Measurements from ENCODE around the gene CAMK1D. TPM values are rescaled to one million over a fixed set of nuclear protein-coding genes. Genes with fewer than 3 reads are reported as not detected.

Gene CAMK1D
- total and polyA plus RNA-seq, 4 donors: 1.9 to 19.0 (median 7.6) TPM

DNA sequence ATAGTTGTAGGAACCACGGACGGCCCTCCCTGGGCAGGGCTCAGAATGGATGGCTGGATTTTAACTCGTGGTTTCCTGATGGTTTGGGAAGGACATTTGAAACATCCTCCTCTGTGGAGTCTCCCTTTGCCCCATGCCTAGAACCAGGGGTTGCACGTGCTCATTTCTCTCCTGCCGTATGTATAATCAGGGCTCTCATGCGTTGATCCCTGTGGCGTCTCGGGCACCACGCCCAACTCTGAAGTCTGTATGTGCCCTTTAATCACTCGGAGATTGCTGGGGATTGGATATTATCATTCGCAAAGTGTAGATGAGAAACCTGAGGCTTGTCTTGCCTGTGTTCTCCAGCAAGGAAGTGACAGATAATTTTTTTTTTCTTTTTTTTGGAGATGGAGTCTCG, 257.1 kb downstream of the CAMK1D start:
- Histone ChIP-seq H3K4me1 (ENCODE audit: control insufficient read depth in 1 of 2, insufficient read depth in 2 of 2, low read length in 2 of 2) (no peaks in the 10 kb centered on the region), H3K4me3 (ENCODE audit: low read length in 2 of 2) (no peak overlapping the region), H3K9me3 (ENCODE audit: control insufficient read depth, low read length) (no peaks in the 10 kb centered on the region), H3K36me3 (ENCODE audit: control insufficient read depth in 1 of 2, insufficient read depth in 2 of 2, low read length in 1 of 2) (no peaks in the 10 kb centered on the region), H3K27ac (ENCODE audit: low read depth in 1 of 2, low read length in 2 of 2) (no peak overlapping the region), H3K27me3 (ENCODE audit: control insufficient read depth in 1 of 2, insufficient read depth in 2 of 2, low read length in 1 of 2) (no peaks in the 10 kb centered on the region)
- no peak for ATAC-seq (ENCODE audit: low FRiP score)
- intact Hi-C loops (cut with DNase I): no loop called here
- no peak for DNase-seq
- WGBS, 2 donors: 92 to 96% methylated on average over 12 of the region's 12 CpGs

DNA sequence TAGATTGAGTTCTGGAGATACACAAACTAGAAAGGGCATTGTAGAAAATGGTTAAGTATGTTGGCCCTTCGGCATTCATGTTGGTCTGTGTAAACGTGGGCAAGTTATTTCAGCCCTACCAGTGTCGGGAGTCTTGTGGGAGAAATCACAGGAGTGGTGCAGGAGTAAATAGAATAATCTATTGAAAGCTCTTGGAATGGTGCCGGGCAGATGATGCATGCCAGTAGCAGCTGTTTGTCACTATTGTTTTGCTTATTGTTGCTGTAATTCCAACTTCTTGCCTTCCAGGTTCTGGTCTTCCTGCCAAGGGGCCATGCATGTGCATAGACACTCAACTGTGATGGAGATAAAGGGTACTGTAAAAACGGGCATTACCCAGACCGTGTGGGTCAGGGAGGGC, 259.4 kb downstream of the CAMK1D start:
- intact Hi-C loops (cut with DNase I): no loop called here
- ATAC-seq (ENCODE audit: low FRiP score): no peak
- 80 to 81% methylated on average over 6 of the region's 6 CpGs for WGBS, 2 donors

DNA sequence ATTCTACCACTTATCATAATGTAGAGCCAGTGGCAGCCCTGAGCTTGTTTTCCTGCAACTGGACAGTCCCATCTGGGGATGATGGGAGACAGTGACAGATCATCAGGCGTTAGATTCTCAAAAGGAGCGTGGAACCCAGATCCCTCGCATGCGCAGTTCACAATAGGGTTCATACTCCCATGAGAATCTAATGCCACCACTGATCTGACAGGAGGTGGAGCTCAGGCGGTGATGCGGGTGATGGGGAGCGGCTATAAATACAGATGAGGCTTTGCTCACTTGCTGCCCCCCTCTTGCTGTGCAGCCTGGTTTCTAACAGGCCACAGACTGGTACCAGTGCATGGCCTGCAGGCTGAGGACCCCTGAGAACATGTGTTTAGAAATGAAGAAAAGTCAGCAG, 260.1 kb downstream of the CAMK1D start:
- no peaks in the 10 kb centered on the region for H3K36me3 ChIP-seq (ENCODE audit: control insufficient read depth in 1 of 2, insufficient read depth in 2 of 2, low read length in 1 of 2)
- no peaks in the 10 kb centered on the region for H3K9me3 ChIP-seq (ENCODE audit: control insufficient read depth, low read length)
- WGBS, 2 donors: 93 to 97% methylated on average over 7 of the region's 7 CpGs
- H3K27ac ChIP-seq (ENCODE audit: low read depth in 1 of 2, low read length in 2 of 2): no peak overlapping the region
- no peak for ATAC-seq (ENCODE audit: low FRiP score)
- no peak for DNase-seq
- intact Hi-C loops (cut with DNase I): no loop called here
- H3K4me1 ChIP-seq (ENCODE audit: control insufficient read depth in 1 of 2, insufficient read depth in 2 of 2, low read length in 2 of 2): no peaks in the 10 kb centered on the region
- H3K27me3 ChIP-seq (ENCODE audit: control insufficient read depth in 1 of 2, insufficient read depth in 2 of 2, low read length in 1 of 2): no peaks in the 10 kb centered on the region
- no peak overlapping the region for H3K4me3 ChIP-seq (ENCODE audit: low read length in 2 of 2)

More for the DNA sequence above, 259.4 kb downstream of the CAMK1D start:
- Histone ChIP-seq H3K9me3 (ENCODE audit: control insufficient read depth, low read length) (no peaks in the 10 kb centered on the region), H3K27ac (ENCODE audit: low read depth in 1 of 2, low read length in 2 of 2) (no peak overlapping the region), H3K4me1 (ENCODE audit: control insufficient read depth in 1 of 2, insufficient read depth in 2 of 2, low read length in 2 of 2) (no peaks in the 10 kb centered on the region), H3K36me3 (ENCODE audit: control insufficient read depth in 1 of 2, insufficient read depth in 2 of 2, low read length in 1 of 2) (no peaks in the 10 kb centered on the region), H3K27me3 (ENCODE audit: control insufficient read depth in 1 of 2, insufficient read depth in 2 of 2, low read length in 1 of 2) (no peaks in the 10 kb centered on the region), H3K4me3 (ENCODE audit: low read length in 2 of 2) (no peak overlapping the region)
- no peak for DNase-seq

DNA sequence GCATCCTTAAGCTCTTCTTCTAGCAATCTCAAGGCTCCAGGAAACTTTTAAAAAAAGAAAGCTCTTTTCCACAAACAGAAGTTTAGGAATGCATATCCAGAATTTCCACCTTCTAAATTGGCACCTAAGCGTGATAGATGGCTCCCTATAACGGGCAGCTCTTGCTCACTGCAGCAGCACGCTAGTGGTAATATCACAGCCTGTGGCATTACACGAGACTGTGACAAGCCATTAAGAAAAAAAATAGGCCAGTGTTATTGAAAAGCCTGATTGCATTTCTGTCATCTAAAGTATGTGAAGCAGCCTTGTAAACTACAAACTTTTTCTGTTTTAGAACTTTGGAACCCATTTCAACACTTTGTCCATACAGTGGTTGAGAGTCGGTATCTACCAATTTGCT, 263.8 kb downstream of the CAMK1D start:
- H3K4me1 ChIP-seq (ENCODE audit: control insufficient read depth in 1 of 2, insufficient read depth in 2 of 2, low read length in 2 of 2): no peaks in the 10 kb centered on the region

DNA sequence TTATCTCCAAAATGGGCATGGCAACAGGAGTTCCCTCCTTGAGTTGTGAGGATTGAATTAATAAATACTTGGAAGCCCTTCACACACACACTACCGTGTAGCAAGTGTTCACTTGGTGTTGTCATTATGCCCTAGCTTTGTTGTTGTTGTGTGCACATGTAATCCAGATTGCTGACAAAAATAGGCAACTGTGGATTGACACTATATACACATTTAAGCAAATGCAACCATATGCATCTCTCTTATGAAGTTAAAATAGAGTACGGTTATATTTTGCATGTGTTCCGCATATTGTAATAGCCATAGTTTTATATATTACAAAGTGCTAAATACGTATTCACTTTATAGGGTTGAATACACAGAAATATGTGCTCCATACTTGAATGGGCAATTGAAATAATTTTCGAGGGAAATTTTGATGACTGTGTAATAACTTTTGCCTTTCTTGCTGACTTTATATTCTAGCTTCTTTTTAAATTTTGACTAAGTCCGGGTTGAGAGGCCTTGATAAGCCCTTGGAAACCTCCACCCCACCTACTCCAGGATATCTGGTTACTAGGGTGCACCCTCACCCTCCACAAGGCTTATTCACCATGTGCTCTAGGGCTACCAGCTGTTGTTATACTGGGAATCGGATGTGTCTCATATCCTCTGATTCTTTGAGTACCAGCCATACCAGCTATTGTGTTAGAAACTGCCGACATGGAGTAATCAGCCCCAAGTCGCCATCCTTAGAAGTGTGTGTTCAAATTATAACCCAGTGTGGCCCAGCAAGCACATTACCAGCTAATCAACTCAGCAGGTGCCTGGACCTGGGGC, 265.0 kb downstream of the CAMK1D start:
- intact Hi-C loops (cut with DNase I): no loop called here
- DNase-seq: no peak
- no peaks in the 10 kb centered on the region for H3K4me1 ChIP-seq (ENCODE audit: control insufficient read depth in 1 of 2, insufficient read depth in 2 of 2, low read length in 2 of 2)
- H3K4me3 ChIP-seq (ENCODE audit: low read length in 2 of 2): no peak overlapping the region
- no peak overlapping the region for H3K27ac ChIP-seq (ENCODE audit: low read depth in 1 of 2, low read length in 2 of 2)
- no peaks in the 10 kb centered on the region for H3K9me3 ChIP-seq (ENCODE audit: control insufficient read depth, low read length)
- WGBS, 2 donors: 90 to 92% methylated on average over 9 of the region's 9 CpGs
- H3K27me3 ChIP-seq (ENCODE audit: control insufficient read depth in 1 of 2, insufficient read depth in 2 of 2, low read length in 1 of 2): no peaks in the 10 kb centered on the region
- no peak for ATAC-seq (ENCODE audit: low FRiP score)
- H3K36me3 ChIP-seq (ENCODE audit: control insufficient read depth in 1 of 2, insufficient read depth in 2 of 2, low read length in 1 of 2): no peaks in the 10 kb centered on the region

More for the DNA sequence above, 263.8 kb downstream of the CAMK1D start:
- Histone ChIP-seq H3K27me3 (ENCODE audit: control insufficient read depth in 1 of 2, insufficient read depth in 2 of 2, low read length in 1 of 2) (no peaks in the 10 kb centered on the region), H3K4me3 (ENCODE audit: low read length in 2 of 2) (no peak overlapping the region), H3K27ac (ENCODE audit: low read depth in 1 of 2, low read length in 2 of 2) (no peak overlapping the region), H3K36me3 (ENCODE audit: control insufficient read depth in 1 of 2, insufficient read depth in 2 of 2, low read length in 1 of 2) (no peaks in the 10 kb centered on the region), H3K9me3 (ENCODE audit: control insufficient read depth, low read length) (no peaks in the 10 kb centered on the region)
- WGBS, 2 donors: 79 to 91% methylated on average over 5 of the region's 5 CpGs
- intact Hi-C loops (cut with DNase I): no loop called here
- ATAC-seq (ENCODE audit: low FRiP score) (no peak), DNase-seq (no peak)

DNA sequence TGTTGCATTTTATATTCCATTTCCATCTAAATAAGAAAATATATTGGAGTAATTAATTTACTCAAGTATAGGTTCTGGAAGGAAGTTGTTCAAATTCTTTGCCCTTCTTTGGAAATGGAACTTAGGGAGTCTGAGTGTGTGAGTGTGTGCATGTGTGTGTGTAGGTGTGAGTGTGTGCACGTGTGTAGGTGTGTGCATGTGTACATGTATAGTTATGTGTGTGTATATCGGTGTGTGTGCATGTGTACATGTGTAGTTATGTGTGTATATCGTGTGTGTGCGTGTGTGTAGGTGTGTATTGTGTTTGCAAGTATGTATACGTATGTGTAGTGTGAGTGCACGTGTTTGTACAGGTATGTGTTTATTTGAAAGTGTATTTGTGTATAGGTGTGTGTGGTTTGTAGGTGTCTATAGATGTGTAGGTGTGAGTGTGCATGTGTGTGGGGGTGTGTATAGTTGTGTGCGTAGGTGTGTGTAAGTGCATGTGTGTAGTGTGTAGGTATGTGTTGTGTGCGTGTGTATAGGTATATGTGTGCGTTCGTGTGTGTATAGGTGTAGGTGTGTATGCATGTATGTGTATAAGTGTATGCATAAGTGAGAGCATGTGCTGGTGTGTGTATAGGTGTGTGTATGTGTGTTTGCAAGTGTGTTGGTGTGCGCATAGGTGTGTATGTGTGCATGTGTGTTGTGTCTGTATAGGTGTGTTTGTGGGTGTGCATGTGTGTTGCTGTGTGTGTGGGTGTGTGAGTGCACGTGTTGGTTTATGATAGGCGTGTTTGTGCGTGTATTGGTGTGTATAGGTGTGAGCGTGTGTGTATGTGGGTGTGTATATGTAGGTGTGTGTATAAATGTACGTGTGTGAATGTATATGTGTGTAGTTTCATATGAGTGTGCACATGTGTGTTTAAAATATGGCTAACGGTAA, 266.2 kb downstream of the CAMK1D start:
- H3K9me3 ChIP-seq (ENCODE audit: control insufficient read depth, low read length): no peaks in the 10 kb centered on the region
- H3K4me1 ChIP-seq (ENCODE audit: control insufficient read depth in 1 of 2, insufficient read depth in 2 of 2, low read length in 2 of 2): no peaks in the 10 kb centered on the region
- no peaks in the 10 kb centered on the region for H3K27me3 ChIP-seq (ENCODE audit: control insufficient read depth in 1 of 2, insufficient read depth in 2 of 2, low read length in 1 of 2)
- no peak overlapping the region for H3K27ac ChIP-seq (ENCODE audit: low read depth in 1 of 2, low read length in 2 of 2)
- no peak overlapping the region for H3K4me3 ChIP-seq (ENCODE audit: low read length in 2 of 2)
- ATAC-seq (ENCODE audit: low FRiP score) (no peak), DNase-seq (no peak)
- no peaks in the 10 kb centered on the region for H3K36me3 ChIP-seq (ENCODE audit: control insufficient read depth in 1 of 2, insufficient read depth in 2 of 2, low read length in 1 of 2)
- intact Hi-C loops (cut with DNase I): no loop called here
- WGBS, 2 donors: 95 to 96% methylated on average over 17 of the region's 17 CpGs

DNA sequence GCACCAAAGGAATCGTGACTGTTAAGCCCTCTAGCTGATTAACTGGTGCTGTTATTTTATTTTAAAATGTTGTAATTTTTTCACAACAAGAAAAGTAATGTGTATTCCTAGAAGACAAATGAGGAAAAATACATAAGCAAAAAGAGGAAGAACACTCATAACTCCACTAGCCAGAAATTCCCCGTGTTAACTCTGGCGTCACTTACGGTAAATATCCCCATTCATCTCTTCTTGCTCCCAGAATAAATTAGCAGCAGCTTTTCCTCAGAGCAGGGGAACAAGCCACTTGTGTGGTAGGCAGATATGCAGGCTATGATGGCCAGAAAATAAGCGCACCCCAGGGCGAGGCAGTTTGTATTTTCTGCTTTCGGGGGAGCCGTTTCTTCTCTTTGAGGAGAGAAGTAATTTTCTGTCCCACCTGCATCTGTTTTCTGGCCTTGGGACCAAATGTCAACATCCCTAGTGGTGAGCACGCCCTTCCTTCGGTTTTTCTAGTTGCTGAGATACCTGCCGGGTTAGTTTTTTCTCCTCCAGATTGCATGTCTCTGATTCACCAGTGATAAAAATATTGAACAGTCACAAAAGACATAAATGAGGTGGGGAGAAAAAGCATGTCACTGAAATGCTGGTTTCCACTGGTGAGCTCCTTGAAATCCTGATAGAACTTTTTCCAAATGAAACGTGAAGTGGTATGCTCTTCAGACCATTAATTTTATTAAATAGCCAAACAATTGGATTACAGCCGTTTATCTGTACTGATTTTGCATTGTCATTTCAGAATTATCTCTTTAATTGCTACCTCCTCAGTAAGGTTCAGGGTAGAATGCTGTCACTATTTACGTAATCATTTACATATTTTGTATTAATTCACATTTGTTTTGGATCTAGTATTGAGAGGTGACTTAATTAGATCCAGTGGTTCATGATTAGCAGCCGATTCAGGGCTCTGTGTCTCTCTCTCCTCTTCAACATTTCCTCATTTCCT, 268.1 kb downstream of the CAMK1D start:
- no peaks in the 10 kb centered on the region for H3K27me3 ChIP-seq (ENCODE audit: control insufficient read depth in 1 of 2, insufficient read depth in 2 of 2, low read length in 1 of 2)
- intact Hi-C loops (cut with DNase I): no loop called here
- H3K36me3 ChIP-seq (ENCODE audit: control insufficient read depth in 1 of 2, insufficient read depth in 2 of 2, low read length in 1 of 2): no peaks in the 10 kb centered on the region
- no peak for ATAC-seq (ENCODE audit: low FRiP score)
- no peaks in the 10 kb centered on the region for H3K4me1 ChIP-seq (ENCODE audit: control insufficient read depth in 1 of 2, insufficient read depth in 2 of 2, low read length in 2 of 2)
- H3K9me3 ChIP-seq (ENCODE audit: control insufficient read depth, low read length): no peaks in the 10 kb centered on the region
- H3K27ac ChIP-seq (ENCODE audit: low read depth in 1 of 2, low read length in 2 of 2): no peak overlapping the region
- no peak overlapping the region for H3K4me3 ChIP-seq (ENCODE audit: low read length in 2 of 2)
- 78 to 83% methylated on average over 15 of the region's 15 CpGs for WGBS, 2 donors
- no peak for DNase-seq

DNA sequence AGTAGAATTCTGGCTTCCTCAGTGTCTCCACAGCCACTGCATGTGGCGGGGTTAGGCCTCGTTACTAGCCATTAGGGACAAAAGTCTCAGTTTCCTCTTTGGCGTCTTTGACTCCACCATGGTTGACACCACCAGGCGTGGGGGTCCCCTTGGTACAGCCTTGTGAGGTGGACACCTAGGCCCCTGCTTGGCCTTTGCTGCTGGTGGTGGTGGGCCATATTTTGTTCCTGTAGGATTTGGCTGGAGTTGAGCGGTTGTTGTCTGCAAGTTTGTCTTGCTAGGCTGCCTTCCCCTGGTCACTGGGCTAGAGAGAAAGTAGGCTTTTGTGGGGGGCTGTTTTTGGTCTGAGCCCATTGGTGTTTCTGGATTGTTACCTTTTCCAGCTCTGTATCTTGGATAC, 272.7 kb downstream of the CAMK1D start:
- no peak overlapping the region for H3K4me3 ChIP-seq (ENCODE audit: low read length in 2 of 2)
- no peak overlapping the region for H3K27ac ChIP-seq (ENCODE audit: low read depth in 1 of 2, low read length in 2 of 2)
- ATAC-seq (ENCODE audit: low FRiP score): no peak
- no peaks in the 10 kb centered on the region for H3K27me3 ChIP-seq (ENCODE audit: control insufficient read depth in 1 of 2, insufficient read depth in 2 of 2, low read length in 1 of 2)
- no peaks in the 10 kb centered on the region for H3K4me1 ChIP-seq (ENCODE audit: control insufficient read depth in 1 of 2, insufficient read depth in 2 of 2, low read length in 2 of 2)
- H3K9me3 ChIP-seq (ENCODE audit: control insufficient read depth, low read length): no peaks in the 10 kb centered on the region
- intact Hi-C loops (cut with DNase I): no loop called here
- 98% methylated on average over 5 of the region's 5 CpGs for WGBS, 2 donors
- H3K36me3 ChIP-seq (ENCODE audit: control insufficient read depth in 1 of 2, insufficient read depth in 2 of 2, low read length in 1 of 2): no peaks in the 10 kb centered on the region
- no peak for DNase-seq

Data from aorta (tissue), 5 donors.